AG10803 (cell line): Measurements from ENCODE around the gene AQP6.
"Not testable (repeated sequence)": the region's sequence is repeated elsewhere in the genome, so short reads cannot be mapped to it uniquely, and the experiment has no call there.

Source experiments
- DNase-seq: peaks from one replicate; pipeline ENCODE4 v3.0.0; 2010; ENCODE audit warnings: low read depth
- H3K4me3 ChIP-seq: 2 replicates; pipeline ENCODE4 v1.5.1; 2011; ENCODE audit warnings: mild to moderate bottlenecking, low read length, control low read depth
- CTCF ChIP-seq: conservative IDR thresholded peaks from 2 replicates; pipeline ENCODE4 v1.5.1; 2011; ENCODE audit warnings: mild to moderate bottlenecking, low read length, control low read depth, inconsistent platforms

The AQP6 gene

GRCh38 chr12:49980501-49981349, 8.0 kb downstream of the AQP6 start:
- TF ChIP-seq CTCF = no peak
- H3K4me3 ChIP-seq = no peak overlapping the region
- no peak for DNase-seq

- DNase-seq = peak; percentile 21
- no peak for TF ChIP-seq CTCF
- H3K4me3 ChIP-seq = no peak overlapping the region
Measured at GRCh38 chr12:49982246-49983087, 9.7 kb downstream of the AQP6 start.

GRCh38 chr12:49983892-49984291, 11.1 kb downstream of the AQP6 start:
- TF ChIP-seq CTCF = peak; percentile 27; the same call in 1 of the 2 replicates
- peak; percentile 73 for DNase-seq

GRCh38 chr12:49984476-49985359, 12.0 kb downstream of the AQP6 start:
- no peak for DNase-seq
- H3K4me3 ChIP-seq = no peak overlapping the region
- TF ChIP-seq CTCF = no peak

More at GRCh38 chr12:49983892-49984291, 11.1 kb downstream of the AQP6 start:
- peak overlapping the region; percentile 22 for H3K4me3 ChIP-seq

GRCh38 chr12:49985981-49986380, 13.2 kb downstream of the AQP6 start:
- TF ChIP-seq CTCF = no peak

GRCh38 chr12:49986476-49986875, 13.7 kb downstream of the AQP6 start:
- not testable (repeated sequence) for DNase-seq, H3K4me3 ChIP-seq

More at GRCh38 chr12:49985981-49986380, 13.2 kb downstream of the AQP6 start:
- H3K4me3 ChIP-seq = no peak overlapping the region
- DNase-seq = no peak
